K562 (cell line): ENCODE data around the gene FYB1. TPM values are rescaled to one million over a fixed set of nuclear protein-coding genes. Genes with fewer than 3 reads are reported as not detected.

ENCODE experiments used
- ATAC-seq: fragments of 200-7000 bp; cut with Tn5 transposase; 3 replicates; pipeline ENCODE4 v1.9.1; 2020; ENCODE audit warnings: moderate library complexity
- BruUV-seq: library from RNA; stranded (reverse); fragments of 400-500 nt; replicated peaks from 2 replicates; lab custom pipeline; 2021; lab: Mats Ljungman, UMichigan
- CTCF ChIA-PET: fragments of 300-600 bp; formaldehyde crosslinking; extraction: SDS; loops from one replicate; lab custom pipeline; 2021; ENCODE audit warnings: low intra/inter-chr PET ratio; lab: Yijun Ruan, JAX
- POLR2A ChIA-PET: fragments of 300-600, 350-650 bp; sonication (Branson Sonifier 250); formaldehyde crosslinking; extraction: SDS; loops from one replicate; lab custom pipeline; 2021; ENCODE audit warnings: antibody characterized with exemption, inconsistent platforms; lab: Yijun Ruan, JAX
- DNase-seq, 4 experiments: peaks; one replicate each; pipeline versions ENCODE4 v3.0.0 to v3.0.0-alpha.2; 2011 to 2018; ENCODE audit warnings: low spot score in 3 of 4, mixed read lengths in 3 of 4; ENCODE audit errors: extremely low read depth in 1 of 4
- FAIRE-seq: peaks from 2 replicates; lab custom pipeline; 2011; peaks lifted over from hg19 to GRCh38; lab: Jason Lieb, UNC
- H2AFZ ChIP-seq: 2 replicates; pipeline ENCODE4 v1.6.0; 2011; ENCODE audit warnings: low read depth, low read length, control low read depth, inconsistent platforms
- H3K27ac ChIP-seq: fragments of 200-600 bp; 3 replicates; pipeline ENCODE4 v1.8.0; 2011; ENCODE audit warnings: low read depth, mild to moderate bottlenecking, control low read depth, inconsistent platforms, low read length, moderate library complexity, mixed read lengths; ENCODE audit errors: extremely low read depth
- H3K27me3 ChIP-seq, 2 experiments: fragments of 300-600 bp in 1 of 2; 2 replicates in 1 of 2; 3 replicates in 1 of 2; pipeline versions ENCODE4 v1.6.0 to v1.8.0; 2011; ENCODE audit warnings: inconsistent platforms in 2 of 2, low read length in 2 of 2, mild to moderate bottlenecking in 1 of 2, mixed read lengths in 1 of 2, moderate library complexity in 1 of 2; ENCODE audit not compliant: control insufficient read depth in 2 of 2, insufficient read depth in 2 of 2
- H3K36me3 ChIP-seq: fragments of 300-600 bp; 3 replicates; pipeline ENCODE4 v1.8.0; 2011; ENCODE audit warnings: mild to moderate bottlenecking, low read length, inconsistent platforms; ENCODE audit not compliant: control insufficient read depth, insufficient read depth
- H3K4me1 ChIP-seq, 2 experiments: fragments of 200-600 bp in 1 of 2; replicated peaks in 1 of 2; 2 replicates in 1 of 2; 3 replicates in 1 of 2; pipeline versions ENCODE4 v1.5.1 to v1.8.0; 2011; ENCODE audit warnings: inconsistent platforms in 2 of 2, low read length in 2 of 2, mild to moderate bottlenecking in 1 of 2, mixed read lengths in 1 of 2, moderate library complexity in 1 of 2; ENCODE audit not compliant: control insufficient read depth in 2 of 2, insufficient read depth in 2 of 2
- H3K4me2 ChIP-seq: 2 replicates; pipeline ENCODE4 v1.6.1; 2011; ENCODE audit warnings: low read length, control low read depth, inconsistent platforms, mixed read lengths; ENCODE audit not compliant: insufficient read depth
- H3K4me3 ChIP-seq: fragments of 200-600 bp; sonication (generic), shearing (Covaris generic); 2 replicates; pipeline ENCODE4 v1.5.1; 2016; ENCODE audit warnings: control low read depth, inconsistent platforms
- H3K79me2 ChIP-seq: fragments of 200-600 bp; 3 replicates; pipeline ENCODE4 v1.8.0; 2011; ENCODE audit warnings: low read length, inconsistent platforms; ENCODE audit not compliant: control insufficient read depth, insufficient read depth
- H3K9ac ChIP-seq, 2 experiments: 2 replicates each; pipeline versions ENCODE4 v1.6.0 to v1.6.1; 2011; ENCODE audit warnings: low read depth in 2 of 2, low read length in 2 of 2, control low read depth in 1 of 2, inconsistent platforms in 1 of 2, mild to moderate bottlenecking in 1 of 2, mixed read lengths in 1 of 2; ENCODE audit not compliant: insufficient read depth in 1 of 2
- H3K9me1 ChIP-seq: one replicate; pipeline ENCODE4 v1.6.0; 2011; ENCODE audit warnings: inconsistent platforms, mild to moderate bottlenecking, low read length, moderate library complexity; ENCODE audit not compliant: control insufficient read depth, insufficient read depth
- H3K9me3 ChIP-seq: replicated peaks from 2 replicates; pipeline ENCODE4 v1.5.1; 2011; ENCODE audit warnings: low read depth, low read length, inconsistent platforms; ENCODE audit not compliant: control insufficient read depth, insufficient read depth
- H4K20me1 ChIP-seq: replicated peaks from 2 replicates; pipeline ENCODE4 v1.6.1; 2011; ENCODE audit warnings: low read length, inconsistent platforms, mixed read lengths; ENCODE audit not compliant: control insufficient read depth, insufficient read depth
- ADNP ChIP-seq: fragments of 200-800 bp; sonication (Bioruptor generic); IDR thresholded peaks from 2 replicates; pipeline ENCODE4 v1.6.1; 2016; ENCODE audit warnings: missing genetic modification characterization, missing compliant biosample characterization
- AFF4 ChIP-seq: sonication (generic); formaldehyde crosslinking; IDR thresholded peaks from 2 replicates; pipeline ENCODE4 v1.8.0; 2023; ENCODE audit warnings: mild to moderate bottlenecking, missing genetic modification reagents
- CTCF ChIP-seq, 3 experiments: IDR thresholded peaks in 2 of 3; conservative IDR thresholded peaks in 1 of 3; 2 replicates each; pipeline ENCODE4 v1.5.1; 2011 to 2012; ENCODE audit warnings: low read length in 3 of 3, mild to moderate bottlenecking in 3 of 3, control low read depth in 2 of 3, improper control_type of control experiment in 1 of 3, inconsistent platforms in 1 of 3, low read depth in 1 of 3, mixed read lengths in 1 of 3, moderate library complexity in 1 of 3; ENCODE audit not compliant: insufficient read depth in 2 of 3
- KAT7 ChIP-seq: sonication (generic); formaldehyde crosslinking; IDR thresholded peaks from 2 replicates; pipeline ENCODE4 v1.8.0; 2022; ENCODE audit warnings: missing genetic modification reagents, mild to moderate bottlenecking, borderline replicate concordance
- KLF16 ChIP-seq: IDR thresholded peaks from 2 replicates; pipeline ENCODE4 v1.6.1; 2016; ENCODE audit warnings: antibody characterized with exemption
- RFX1 ChIP-seq: fragments of 450-650 bp; IDR thresholded peaks from 2 replicates; pipeline ENCODE4 v1.6.1; 2016; ENCODE audit warnings: mild to moderate bottlenecking, moderate library complexity
- WGBS: fragments of 100-300 bp; shearing (Covaris generic); methylation state at CpG from one replicate; pipeline ENCODE4 v1.1.6; 2016; ENCODE audit warnings: low coverage, mixed read lengths; ENCODE audit not compliant: insufficient coverage; ENCODE audit errors: missing lambda C conversion rate; 5-methylcytosine and 5-hydroxymethylcytosine counted together
- in situ Hi-C: fragments of 300-500 bp; cut with MboI; formaldehyde crosslinking; loops from 4 replicates; pipeline ENCODE4 v1.15.0; 2018; ENCODE audit warnings: inconsistent platforms, mixed read lengths
- intact Hi-C: fragments of 100-400 bp; cut with micrococcal nuclease; formaldehyde crosslinking; loops from 2 replicates; pipeline ENCODE4 v1.14.2; 2022
- polyA plus RNA-seq, 8 experiments: library from polyadenylated mRNA; depleted of rRNA in 4 of 8; stranded (reverse) in 5 of 8; unstranded in 3 of 8; fragments of >200 nt; fragmentation: Nextera tagmentation in 2 of 8; fragmentation: Illumina TruSeq in 1 of 8; extraction: Ambion mirVana in 2 of 8; extraction: Trizol in 1 of 8; gene quantifications; 2 replicates each; pipeline versions ENCODE4 v1.2.1 to v1.2.3, GENCODE V29; 2011 to 2014; ENCODE audit warnings: inconsistent platforms in 1 of 8, missing spikeins in 1 of 8
- total RNA-seq, 7 experiments: library from RNA; depleted of rRNA in 6 of 7; stranded (reverse); fragments of >200 nt in 6 of 7; fragmentation: Illumina TruSeq in 2 of 7; extraction: Trizol in 2 of 7; gene quantifications; 2 replicates each; pipeline versions ENCODE4 v1.2.1 to v1.2.3, GENCODE V29; 2011 to 2021; ENCODE audit warnings: low replicate concordance in 1 of 7

The FYB1 gene
- total and polyA plus RNA-seq, 9 of the 15 experiments (the other 6 are each of a cell fraction or from before 2014, with no cell fraction given), result 4.7 to 31.5 (median 9.7) TPM

- no peak for FAIRE-seq
- H3K9me3 ChIP-seq, result no peaks in the 10 kb centered on the region
- no peaks in the 10 kb centered on the region for H4K20me1 ChIP-seq
- 49% methylated on average over 8 of the region's 8 CpGs for whole genome bisulfite sequencing
- H3K27ac ChIP-seq, result peak overlapping the region; percentile 62; the same call in 1 of the 3 replicates
- H3K36me3 ChIP-seq, result no peaks in the 10 kb centered on the region
- ATAC-seq, result no peak
- TF ChIP-seq KAT7 (CRISPR knock-in tag), result no peak
- peak in 1 of 3 experiments; percentile 7; a peak in 1 of 6 replicates for TF ChIP-seq CTCF (IDR thresholded peaks at IDR 0.05 in 2 of 3, conservative IDR thresholded peaks at IDR 0.05 in 1 of 3; ENCODE audit: insufficient read depth in 2 of 3, low read depth in 1 of 3, low read length in 3 of 3)
- no peak for TF ChIP-seq RFX1
- TF ChIP-seq AFF4 (CRISPR knock-in tag), result no peak
- no peak for TF ChIP-seq ADNP (tag)
- no peak for TF ChIP-seq KLF16
- TF ChIP-seq, all 486 proteins: peak for 1
- no peaks in the 10 kb centered on the region for H3K9me1 ChIP-seq
- DNase-seq, result no peak
- peaks cover 20 to 53% of the 10 kb centered on the region in 2 experiments for H3K4me1 ChIP-seq
- no peak overlapping the region for H3K9ac ChIP-seq
- H3K4me2 ChIP-seq, result no peak overlapping the region
- POLR2A ChIA-PET, result interaction anchor here (1.0 to 1.4 kb wide), 4 partner anchors 10 to 106 kb away, joined by 3 to 4 read pairs (median 3); no protein-coding TSS in a partner anchor
- H3K27me3 ChIP-seq, result no peaks in the 10 kb centered on the region
- CTCF ChIA-PET, result no interaction called here
- in situ Hi-C loops (no loop called here), intact Hi-C loops (no loop called here)
- no peaks in the 10 kb centered on the region; the same call in 2 of the 3 replicates for H3K79me2 ChIP-seq
- no TSS peak for BruUV-seq
- peak overlapping the region; percentile 67 for H2AFZ ChIP-seq
- no peak overlapping the region for H3K4me3 ChIP-seq
Measured at GRCh38 chr5:39178861-39179260, 40.5 kb downstream of the FYB1 start.
